Lower leg skin (tissue), 4 donors: ENCODE measurements around the gene FTO. TPM values are rescaled to one million over a fixed set of nuclear protein-coding genes. Genes with fewer than 3 reads are reported as not detected.

Experiments used
- DNase-seq, 2 donors: peaks; one replicate each; pipeline ENCODE4 v3.0.0-alpha.2; 2019; ENCODE audit warnings: low spot score in 2 of 2
- H3K4me3 ChIP-seq: fragments of 200-600 bp; sonication (generic); 2 replicates; pipeline ENCODE4 v1.5.1; 2017; ENCODE audit warnings: mild to moderate bottlenecking, low read depth; ENCODE audit not compliant: poor library complexity, severe bottlenecking
- POLR2A ChIP-seq, 2 donors: fragments of 450-650 bp; IDR thresholded peaks; one replicate each; pipeline ENCODE4 v1.6.1; 2016 to 2017; ENCODE audit warnings: antibody characterized with exemption in 2 of 2, mild to moderate bottlenecking in 1 of 2, moderate library complexity in 1 of 2
- WGBS, 2 donors: methylation state at CpG; one replicate each; pipeline ENCODE4 v1.1.5; 2018; 5-methylcytosine and 5-hydroxymethylcytosine counted together
- intact Hi-C: fragments of 100-400 bp; cut with DNase I; formaldehyde crosslinking; loops from one replicate; pipeline ENCODE4 v1.15.0; 2023; ENCODE audit warnings: low total_unique reads
- total RNA-seq, 4 donors: library from RNA; depleted of rRNA; stranded (reverse); fragments of >200 nt; gene quantifications; one replicate each; pipeline ENCODE4 v1.1.0, GENCODE V29; 2016
- TF ChIP-seq, protein P1 (sequence below), 3 donors: fragments of 450-650 bp; IDR thresholded peaks; one replicate each; pipeline ENCODE4 v1.5.1; 2016; ENCODE audit warnings: antibody characterized with exemption in 3 of 3, mild to moderate bottlenecking in 3 of 3, moderate library complexity in 2 of 3

Gene FTO
- total RNA-seq, 4 donors from 2014 or later = 61.2 to 88.2 (median 64.1) TPM

- 86 to 93% methylated on average over 2 of the region's 2 CpGs for WGBS, 2 donors
- no peak overlapping the region for H3K4me3 ChIP-seq
- intact Hi-C loops = no loop called here
- no peak for DNase-seq
- TF ChIP-seq POLR2A (IDR thresholded peaks at IDR 0.05) = no peak
- TF ChIP-seq, protein P1, sequence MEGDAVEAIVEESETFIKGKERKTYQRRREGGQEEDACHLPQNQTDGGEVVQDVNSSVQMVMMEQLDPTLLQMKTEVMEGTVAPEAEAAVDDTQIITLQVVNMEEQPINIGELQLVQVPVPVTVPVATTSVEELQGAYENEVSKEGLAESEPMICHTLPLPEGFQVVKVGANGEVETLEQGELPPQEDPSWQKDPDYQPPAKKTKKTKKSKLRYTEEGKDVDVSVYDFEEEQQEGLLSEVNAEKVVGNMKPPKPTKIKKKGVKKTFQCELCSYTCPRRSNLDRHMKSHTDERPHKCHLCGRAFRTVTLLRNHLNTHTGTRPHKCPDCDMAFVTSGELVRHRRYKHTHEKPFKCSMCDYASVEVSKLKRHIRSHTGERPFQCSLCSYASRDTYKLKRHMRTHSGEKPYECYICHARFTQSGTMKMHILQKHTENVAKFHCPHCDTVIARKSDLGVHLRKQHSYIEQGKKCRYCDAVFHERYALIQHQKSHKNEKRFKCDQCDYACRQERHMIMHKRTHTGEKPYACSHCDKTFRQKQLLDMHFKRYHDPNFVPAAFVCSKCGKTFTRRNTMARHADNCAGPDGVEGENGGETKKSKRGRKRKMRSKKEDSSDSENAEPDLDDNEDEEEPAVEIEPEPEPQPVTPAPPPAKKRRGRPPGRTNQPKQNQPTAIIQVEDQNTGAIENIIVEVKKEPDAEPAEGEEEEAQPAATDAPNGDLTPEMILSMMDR (IDR thresholded peaks at IDR 0.05) = no peak
Observed at GRCh38 chr16:54007504-54007903, 303.5 kb downstream of the FTO start.

DNA sequence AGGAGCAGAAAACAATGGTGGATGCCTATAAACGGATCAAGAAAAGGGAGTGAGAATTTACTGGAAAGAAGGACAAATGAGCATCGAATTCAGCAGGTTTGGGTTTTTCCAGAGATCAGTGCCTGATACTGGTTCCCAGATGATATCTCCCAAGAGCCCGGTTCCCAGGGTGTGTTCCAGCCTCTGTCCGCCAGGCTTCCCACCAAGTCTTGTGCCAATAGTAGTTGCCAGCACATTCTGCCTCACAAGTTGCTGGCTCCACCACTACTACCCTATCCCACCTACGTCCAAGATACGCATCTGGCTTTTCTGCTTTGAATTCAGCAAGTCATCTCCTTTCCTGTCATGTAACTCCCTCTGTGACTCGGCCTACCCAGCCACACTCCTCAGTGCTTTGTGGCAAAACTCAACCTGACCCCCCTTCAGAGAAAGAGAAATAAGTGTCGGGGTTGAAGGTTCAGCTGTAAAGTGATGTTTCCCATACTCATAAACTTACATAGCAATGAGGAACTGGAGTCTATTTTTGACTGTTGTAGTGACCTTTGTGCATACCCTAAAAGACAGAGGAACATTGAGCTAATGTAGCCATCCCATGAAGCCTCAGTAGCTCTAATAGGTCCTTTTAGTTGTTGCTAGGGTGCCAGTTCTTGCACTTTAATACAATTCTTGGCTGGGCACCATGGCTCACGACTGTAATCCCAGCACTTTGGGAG lies 305.7 kb downstream of the FTO start:
- no peak overlapping the region for H3K4me3 ChIP-seq
- DNase-seq = no peak
- WGBS, 2 donors = 82% methylated on average over 9 of the region's 9 CpGs
- no peak for TF ChIP-seq POLR2A (IDR thresholded peaks at IDR 0.05)
- TF ChIP-seq, protein P1 (IDR thresholded peaks at IDR 0.05) = no peak
- intact Hi-C loops = no loop called here

DNA sequence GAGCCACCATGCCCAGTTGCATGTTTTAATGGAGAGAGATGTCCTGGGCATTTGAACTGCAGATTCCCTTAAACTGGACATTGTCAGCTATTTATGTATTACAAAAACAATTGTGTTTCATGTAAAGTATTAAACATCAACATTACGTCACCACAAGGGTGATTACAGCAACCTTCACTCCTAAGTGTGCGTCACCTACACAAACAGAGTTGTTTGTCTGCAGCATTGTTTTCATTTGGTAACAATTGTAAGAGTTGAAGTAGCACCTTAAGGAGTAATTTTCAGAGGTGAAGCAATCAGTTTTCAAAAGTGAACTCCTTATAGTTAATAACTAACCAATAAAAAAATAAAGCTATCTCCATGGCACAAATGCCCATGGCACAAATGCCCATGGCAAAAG lies 311.2 kb downstream of the FTO start:
- intact Hi-C loops = no loop called here
- WGBS, 2 donors = 83 to 96% methylated on average over 2 of the region's 2 CpGs
- no peak for DNase-seq

DNA sequence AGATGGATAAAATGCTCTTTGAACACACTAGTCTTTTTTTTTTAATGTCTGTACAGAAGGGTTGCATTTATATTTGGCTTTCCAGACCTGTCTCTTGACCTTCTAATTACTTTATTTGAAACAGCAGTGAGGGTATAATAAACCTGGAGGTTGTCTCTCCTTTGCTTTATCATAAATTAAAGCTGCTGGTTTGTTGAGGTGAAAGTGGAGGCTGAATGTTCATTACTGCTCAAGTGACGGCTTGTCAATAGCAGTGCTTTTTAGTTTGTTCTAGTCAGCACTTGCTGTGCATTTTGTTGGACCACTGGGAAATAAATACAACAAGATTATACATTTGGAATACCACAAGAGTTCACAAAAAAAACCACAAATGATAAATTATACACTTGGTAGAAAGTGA lies 318.4 kb downstream of the FTO start:
- H3K4me3 ChIP-seq = no peak overlapping the region
- no peak for DNase-seq
- intact Hi-C loops = no loop called here
- TF ChIP-seq POLR2A (IDR thresholded peaks at IDR 0.05) = no peak
- TF ChIP-seq, protein P1 (IDR thresholded peaks at IDR 0.05) = no peak
- 86 to 93% methylated on average over 1 of the region's 1 CpG for WGBS, 2 donors

More for the DNA sequence above, 311.2 kb downstream of the FTO start:
- no peak overlapping the region for H3K4me3 ChIP-seq
- TF ChIP-seq POLR2A (IDR thresholded peaks at IDR 0.05) = no peak
- TF ChIP-seq, protein P1 (IDR thresholded peaks at IDR 0.05) = no peak

DNA sequence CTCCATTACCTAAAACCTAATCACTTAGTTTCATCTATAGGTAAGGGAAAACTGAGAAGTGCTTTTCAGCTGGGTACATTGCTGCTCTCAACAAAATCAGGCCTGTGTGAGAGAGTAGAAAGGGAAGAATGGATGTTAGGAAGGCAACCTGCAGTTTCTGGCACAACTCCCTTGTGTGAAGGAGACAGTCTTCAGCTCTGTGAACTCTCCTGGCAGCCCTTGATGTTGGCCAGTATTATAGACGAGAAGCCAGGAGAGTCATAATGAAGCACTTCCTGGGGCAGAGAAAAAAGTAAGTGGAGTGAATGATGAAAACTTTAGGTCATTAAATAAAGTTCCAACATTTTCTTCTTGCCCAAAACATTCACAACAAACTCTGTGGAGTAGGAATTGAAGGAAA lies 322.5 kb downstream of the FTO start:
- no peak for DNase-seq
- H3K4me3 ChIP-seq = no peak overlapping the region
- intact Hi-C loops = no loop called here
- 57 to 61% methylated on average over 1 of the region's 1 CpG for WGBS, 2 donors
- TF ChIP-seq, protein P1 (IDR thresholded peaks at IDR 0.05) = no peak
- TF ChIP-seq POLR2A (IDR thresholded peaks at IDR 0.05) = no peak

DNA sequence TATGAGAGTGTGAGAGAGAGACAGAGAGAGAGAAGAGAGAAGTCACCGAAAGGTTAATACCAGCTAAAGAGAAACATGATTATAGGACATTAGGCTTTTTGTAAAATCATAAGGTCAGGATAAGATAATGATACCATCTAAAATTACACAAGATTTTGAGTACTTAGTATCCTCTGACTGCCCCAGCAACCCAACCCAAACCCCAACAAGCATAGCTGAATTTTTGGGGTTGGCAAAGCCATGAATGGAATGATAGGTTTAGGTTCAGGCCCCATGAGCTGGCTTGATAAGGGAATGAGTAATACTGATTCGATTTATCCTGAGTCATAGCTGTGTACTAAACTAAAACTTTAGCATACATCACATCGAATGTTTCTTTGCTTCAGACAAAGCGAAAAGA lies 323.1 kb downstream of the FTO start:
- 67 to 77% methylated on average over 4 of the region's 4 CpGs for WGBS, 2 donors
- DNase-seq = no peak
- intact Hi-C loops = no loop called here
- no peak overlapping the region for H3K4me3 ChIP-seq
- no peak for TF ChIP-seq POLR2A (IDR thresholded peaks at IDR 0.05)
- TF ChIP-seq, protein P1 (IDR thresholded peaks at IDR 0.05) = no peak
